ENCODE measurements around the gene CASP7. TPM values are rescaled to one million over a fixed set of nuclear protein-coding genes. Genes with fewer than 3 reads are reported as not detected.
"Not testable (repeated sequence)": the region's sequence is repeated elsewhere in the genome, so short reads cannot be mapped to it uniquely, and the experiment has no call there.

CASP7 gene
- total RNA-seq, 1 experiment from 2014 or later = 14.0 TPM

- POLR2A ChIA-PET (ENCODE audit: unreplicated experiment) = no interaction called here
- Histone ChIP-seq H3K9me2 (ENCODE audit: insufficient read depth) (no peaks in the 10 kb centered on the region), H3K36me3 (ENCODE audit: low read depth) (no peaks in the 10 kb centered on the region), H3K27me3 (ENCODE audit: insufficient read depth, low read depth) (0 out of 2 replicates have a peak, but pooled peaks cover 3% of the 10 kb centered on the region), H4K20me1 (ENCODE audit: insufficient read depth) (no peaks in the 10 kb centered on the region), H3K9me3 (ENCODE audit: insufficient read depth, low read depth) (no peaks in the 10 kb centered on the region), H3K4me3 (no peak overlapping the region), H3K4me2 (no peak overlapping the region), H3F3A (ENCODE audit: insufficient read depth, low read depth) (no peaks in the 10 kb centered on the region), H3K79me2 (ENCODE audit: low read depth) (no peaks in the 10 kb centered on the region), H3K27ac (no peak overlapping the region), H2AFZ (no peak overlapping the region), H3K4me1 (replicated peaks; ENCODE audit: insufficient read depth) (no peaks in the 10 kb centered on the region)
- no TSS peak for BruUV-seq (replicated peaks)
- TF ChIP-seq EZH2 (IDR thresholded peaks at IDR 0.05; ENCODE audit: low read depth) = no peak
- no peak for TF ChIP-seq CTCF (conservative IDR thresholded peaks at IDR 0.05)
- intact Hi-C loops (cut with micrococcal nuclease; ENCODE audit: unreplicated experiment) = no loop called here
- no peak for DNase-seq
- CTCF ChIA-PET = no interaction called here
These were observed 27.8 kb upstream of the CASP7 start for GRCh38 chr10:113651898-113652297.

GRCh38 chr10:113652456-113652855 is 27.3 kb upstream of the CASP7 start:
- CTCF ChIA-PET; H3K9me3 ChIP-seq (ENCODE audit: insufficient read depth, low read depth); H3K4me2 ChIP-seq; H3K4me3 ChIP-seq; H3F3A ChIP-seq (ENCODE audit: insufficient read depth, low read depth); BruUV-seq (replicated peaks); intact Hi-C loops (cut with micrococcal nuclease; ENCODE audit: unreplicated experiment); H3K9me2 ChIP-seq (ENCODE audit: insufficient read depth); DNase-seq; H3K79me2 ChIP-seq (ENCODE audit: low read depth); H3K27me3 ChIP-seq (ENCODE audit: insufficient read depth, low read depth); H2AFZ ChIP-seq; H4K20me1 ChIP-seq (ENCODE audit: insufficient read depth); H3K27ac ChIP-seq; POLR2A ChIA-PET (ENCODE audit: unreplicated experiment); H3K36me3 ChIP-seq (ENCODE audit: low read depth); H3K4me1 ChIP-seq (replicated peaks; ENCODE audit: insufficient read depth): not testable (repeated sequence)

GRCh38 chr10:113656896-113657295 is 22.8 kb upstream of the CASP7 start:
- Histone ChIP-seq H3K4me2 (no peak overlapping the region), H3F3A (ENCODE audit: insufficient read depth, low read depth) (no peaks in the 10 kb centered on the region), H4K20me1 (ENCODE audit: insufficient read depth) (no peaks in the 10 kb centered on the region), H3K27me3 (ENCODE audit: insufficient read depth, low read depth) (no peaks in the 10 kb centered on the region), H3K9me3 (ENCODE audit: insufficient read depth, low read depth) (no peaks in the 10 kb centered on the region), H3K4me1 (replicated peaks; ENCODE audit: insufficient read depth) (no peaks in the 10 kb centered on the region), H3K36me3 (ENCODE audit: low read depth) (no peaks in the 10 kb centered on the region), H2AFZ (no peak overlapping the region), H3K79me2 (ENCODE audit: low read depth) (no peaks in the 10 kb centered on the region), H3K9me2 (ENCODE audit: insufficient read depth) (no peaks in the 10 kb centered on the region), H3K4me3 (no peak overlapping the region), H3K27ac (no peak overlapping the region)
- POLR2A ChIA-PET (ENCODE audit: unreplicated experiment) = no interaction called here
- intact Hi-C loops (cut with micrococcal nuclease; ENCODE audit: unreplicated experiment) = no loop called here
- DNase-seq = no peak
- no TSS peak for BruUV-seq (replicated peaks)
- CTCF ChIA-PET = no interaction called here
- TF ChIP-seq CTCF (conservative IDR thresholded peaks at IDR 0.05) (no peak), EZH2 (IDR thresholded peaks at IDR 0.05; ENCODE audit: low read depth) (no peak)

GRCh38 chr10:113657544-113657943 is 22.2 kb upstream of the CASP7 start:
- Histone ChIP-seq H3K4me1 (replicated peaks; ENCODE audit: insufficient read depth) (no peaks in the 10 kb centered on the region), H3K9me3 (ENCODE audit: insufficient read depth, low read depth) (no peaks in the 10 kb centered on the region), H3K36me3 (ENCODE audit: low read depth) (no peaks in the 10 kb centered on the region), H2AFZ (no peak overlapping the region), H3K4me2 (no peak overlapping the region), H4K20me1 (ENCODE audit: insufficient read depth) (no peaks in the 10 kb centered on the region), H3F3A (ENCODE audit: insufficient read depth, low read depth) (no peaks in the 10 kb centered on the region), H3K27me3 (ENCODE audit: insufficient read depth, low read depth) (no peaks in the 10 kb centered on the region), H3K9me2 (ENCODE audit: insufficient read depth) (no peaks in the 10 kb centered on the region), H3K27ac (no peak overlapping the region), H3K79me2 (ENCODE audit: low read depth) (no peaks in the 10 kb centered on the region), H3K4me3 (no peak overlapping the region)
- TF ChIP-seq CTCF (conservative IDR thresholded peaks at IDR 0.05) (no peak), EZH2 (IDR thresholded peaks at IDR 0.05; ENCODE audit: low read depth) (no peak)
- ChIA-PET POLR2A (ENCODE audit: unreplicated experiment) (no interaction called here), CTCF (no interaction called here)
- no peak for DNase-seq
- intact Hi-C loops (cut with micrococcal nuclease; ENCODE audit: unreplicated experiment) = no loop called here
- no TSS peak for BruUV-seq (replicated peaks)
